Myocyte (in vitro differentiated cells): ENCODE results near the gene CD72. TPM values are rescaled to one million over a fixed set of nuclear protein-coding genes. Genes with fewer than 3 reads are reported as not detected.
"Not testable (repeated sequence)": the region's sequence is repeated elsewhere in the genome, so short reads cannot be mapped to it uniquely, and the experiment has no call there.

Source experiments
- DNase-seq: peaks from one replicate; pipeline ENCODE4 v3.0.0-alpha.2; 2012; ENCODE audit warnings: low read depth
- total RNA-seq: library from RNA; depleted of rRNA; stranded (reverse); fragments of >200 nt; gene quantifications from 2 replicates; pipeline ENCODE4 v1.2.3, GENCODE V29; 2014

The CD72 gene
- total RNA-seq, 1 donor from 2014 or later: 2.2 TPM

DNA sequence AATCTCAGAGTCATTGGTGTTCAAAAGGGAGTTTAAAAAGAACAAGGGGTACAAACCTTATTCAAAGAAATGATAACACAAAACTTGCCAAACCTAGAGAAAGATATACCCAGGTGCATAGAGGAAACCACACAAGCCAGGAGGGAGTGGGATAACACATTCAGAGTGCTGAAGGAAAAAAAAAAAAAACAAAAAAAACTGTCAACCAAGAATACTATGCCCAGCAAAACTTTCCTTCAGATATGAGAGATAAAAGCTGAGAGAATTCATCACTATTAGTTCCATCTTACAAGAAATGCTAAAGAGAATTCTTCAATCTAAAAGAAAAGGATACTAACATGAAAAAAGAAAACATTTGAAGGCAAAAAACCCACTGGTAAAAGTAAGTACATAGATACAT lies 24.6 kb downstream of the CD72 start:
- no peak for DNase-seq

DNA sequence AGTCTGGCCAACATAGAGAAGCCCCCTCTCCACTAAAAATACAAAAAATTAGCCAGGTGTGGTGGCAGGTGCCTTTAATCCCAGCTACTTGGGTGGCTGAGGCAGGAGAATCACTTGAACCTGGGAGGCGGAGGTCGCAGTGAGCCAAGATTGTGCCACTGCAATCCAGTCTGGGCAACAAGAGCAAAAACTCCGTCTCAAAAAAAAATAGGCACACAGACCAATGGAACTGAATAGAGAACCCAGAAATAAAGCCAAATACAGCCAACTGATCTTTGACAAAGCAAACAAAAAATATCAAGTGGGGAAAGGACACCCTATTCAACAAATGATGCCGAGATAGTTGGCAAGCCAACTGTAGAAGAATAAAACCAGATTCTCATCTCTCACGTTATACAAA lies 29.7 kb downstream of the CD72 start:
- DNase-seq: not testable (repeated sequence)

DNA sequence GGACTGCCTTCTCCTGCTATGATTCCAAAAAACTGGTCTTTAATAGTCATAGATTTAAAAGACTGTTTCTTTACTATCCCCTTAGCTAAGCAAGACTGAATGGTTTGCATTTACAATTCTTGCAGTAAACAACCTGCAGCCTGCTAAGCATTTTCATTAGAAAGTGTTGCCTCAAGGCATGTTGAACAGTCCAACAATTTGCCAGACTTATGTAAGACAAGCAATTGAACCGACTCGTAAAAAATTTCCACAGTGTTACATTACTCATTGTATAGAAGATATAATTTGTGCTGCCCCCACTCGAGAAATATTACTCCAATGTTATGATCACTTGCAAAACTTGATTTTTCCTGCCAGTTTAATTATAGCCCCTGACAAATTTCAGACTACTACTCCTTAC lies 33.5 kb downstream of the CD72 start:
- not testable (repeated sequence) for DNase-seq

DNA sequence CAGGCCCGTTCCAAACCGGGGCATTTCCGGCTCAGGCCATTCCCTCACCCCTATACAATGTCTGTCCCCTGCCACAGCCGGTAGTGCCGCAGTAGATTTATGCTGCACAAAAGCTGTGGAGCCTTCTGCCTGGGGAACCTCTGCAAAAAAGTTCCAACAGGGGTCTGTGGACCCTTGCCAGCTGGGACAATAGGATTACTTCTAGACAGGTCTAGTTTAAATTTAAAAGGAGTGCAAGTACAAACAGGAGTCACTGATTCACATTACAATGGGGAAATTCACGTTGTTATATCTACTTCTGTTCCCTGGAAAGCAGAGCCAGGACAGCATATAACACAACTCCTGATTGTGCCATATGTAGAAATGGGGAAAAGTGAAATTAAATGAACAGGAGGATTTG lies 34.7 kb downstream of the CD72 start:
- DNase-seq: not testable (repeated sequence)

DNA sequence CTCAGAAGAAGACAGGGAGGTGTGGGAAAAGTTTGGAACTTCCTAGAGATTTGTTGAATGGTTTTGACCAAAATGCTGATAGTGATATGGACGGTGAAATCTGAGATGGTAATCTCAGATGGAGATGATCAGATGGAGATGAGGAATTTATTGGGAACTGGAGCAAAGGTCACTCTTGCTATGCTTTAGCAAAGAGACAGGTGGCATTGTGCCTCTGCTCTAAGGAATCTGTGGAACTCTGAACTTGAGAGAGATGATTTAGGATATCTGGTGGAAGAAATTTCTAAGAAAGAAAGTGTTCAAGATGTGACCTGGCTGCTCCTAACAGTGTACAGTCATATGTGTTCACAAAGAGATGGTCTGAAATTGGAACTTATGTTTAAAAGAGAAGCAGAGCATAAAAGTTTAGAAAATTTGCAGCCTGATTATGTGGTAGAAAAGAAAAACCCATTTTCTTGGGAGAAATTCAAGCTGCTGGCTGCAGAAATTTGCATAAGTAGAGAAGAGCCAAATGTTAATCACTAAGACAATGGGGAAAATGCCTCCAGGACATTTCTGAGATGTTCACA lies 38.5 kb downstream of the CD72 start:
- not testable (repeated sequence) for DNase-seq

DNA sequence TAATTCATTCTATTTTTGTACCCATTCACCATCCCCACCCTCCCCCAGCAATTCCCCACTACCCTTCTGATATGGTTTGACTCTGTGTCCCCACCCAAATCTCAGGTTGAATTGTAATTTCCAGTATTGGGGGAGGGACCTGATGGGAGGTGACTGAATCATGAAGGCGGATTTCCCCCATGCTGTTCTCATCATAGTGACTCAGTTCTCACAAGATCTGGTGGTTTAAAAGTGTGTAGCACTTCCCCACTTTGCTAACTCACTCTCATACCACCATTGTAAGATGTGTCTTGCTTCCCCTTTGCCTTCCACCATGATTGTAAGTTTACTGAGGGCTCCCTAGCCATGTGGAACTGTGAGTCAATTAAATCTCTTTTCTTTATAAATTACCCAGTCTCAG lies 39.1 kb downstream of the CD72 start:
- DNase-seq: no peak

DNA sequence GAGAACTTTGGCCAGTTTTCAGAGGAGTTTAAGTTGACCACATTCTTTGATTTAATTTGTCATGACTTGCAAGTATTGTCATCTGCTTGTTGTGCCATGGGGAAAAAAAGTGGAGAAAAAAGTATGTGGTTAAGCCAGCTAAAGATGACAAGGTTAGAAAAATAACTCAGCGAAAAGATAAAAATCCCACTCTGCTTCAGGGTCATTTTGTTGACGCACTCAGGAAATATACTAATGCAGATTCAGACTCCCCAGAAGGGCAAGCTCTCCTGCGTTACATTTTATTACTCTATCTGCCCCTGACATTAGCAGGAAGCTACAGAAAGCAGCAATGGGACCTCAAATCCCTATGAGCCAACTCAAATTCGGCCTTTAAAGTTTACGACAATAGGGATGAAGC lies 40.7 kb downstream of the CD72 start:
- DNase-seq: no peak

DNA sequence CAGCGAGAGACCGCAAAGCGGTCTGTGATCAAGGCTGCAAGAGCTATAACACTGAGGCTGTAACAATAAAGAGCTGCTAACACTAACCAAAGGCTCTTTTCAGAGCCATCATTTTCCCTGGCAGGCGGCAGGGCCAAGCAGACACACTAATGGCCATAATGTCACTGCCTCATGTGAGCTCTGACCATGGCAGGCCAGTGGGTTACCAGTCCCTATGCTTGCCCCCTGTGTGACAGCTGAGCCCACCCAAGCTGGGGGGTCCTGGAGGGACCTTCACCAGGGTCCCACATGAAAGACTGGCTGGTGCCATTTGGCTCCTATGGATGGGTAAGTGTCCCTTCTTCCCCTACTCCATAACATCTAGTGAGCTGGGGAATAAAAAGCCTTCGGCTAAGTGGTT lies 42.7 kb downstream of the CD72 start:
- DNase-seq: no peak

DNA sequence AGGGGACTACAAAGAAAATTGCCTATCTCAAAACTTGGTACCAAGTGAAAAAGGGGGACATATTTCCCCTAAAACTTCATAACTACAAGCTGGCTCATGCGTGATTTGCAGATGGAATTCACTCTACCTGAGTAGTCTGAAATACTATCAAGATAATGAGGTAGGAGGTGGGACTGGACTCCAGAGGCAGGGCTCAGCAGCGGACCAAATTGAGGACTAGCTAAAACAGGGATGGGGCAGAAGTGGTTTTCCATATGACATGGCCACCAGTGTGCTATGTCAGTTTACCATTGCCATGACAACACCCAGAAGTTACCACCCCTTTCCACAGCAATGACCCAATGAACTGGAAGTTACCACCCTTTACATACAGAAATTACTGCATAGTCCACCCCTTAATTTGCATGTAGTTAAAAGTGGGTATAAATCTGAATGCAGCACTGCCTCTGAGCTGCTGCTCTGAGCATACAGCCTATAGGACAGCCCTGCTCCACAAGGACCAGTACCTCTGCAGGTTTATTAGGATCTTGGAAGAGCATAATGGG lies 43.6 kb downstream of the CD72 start:
- no peak for DNase-seq

DNA sequence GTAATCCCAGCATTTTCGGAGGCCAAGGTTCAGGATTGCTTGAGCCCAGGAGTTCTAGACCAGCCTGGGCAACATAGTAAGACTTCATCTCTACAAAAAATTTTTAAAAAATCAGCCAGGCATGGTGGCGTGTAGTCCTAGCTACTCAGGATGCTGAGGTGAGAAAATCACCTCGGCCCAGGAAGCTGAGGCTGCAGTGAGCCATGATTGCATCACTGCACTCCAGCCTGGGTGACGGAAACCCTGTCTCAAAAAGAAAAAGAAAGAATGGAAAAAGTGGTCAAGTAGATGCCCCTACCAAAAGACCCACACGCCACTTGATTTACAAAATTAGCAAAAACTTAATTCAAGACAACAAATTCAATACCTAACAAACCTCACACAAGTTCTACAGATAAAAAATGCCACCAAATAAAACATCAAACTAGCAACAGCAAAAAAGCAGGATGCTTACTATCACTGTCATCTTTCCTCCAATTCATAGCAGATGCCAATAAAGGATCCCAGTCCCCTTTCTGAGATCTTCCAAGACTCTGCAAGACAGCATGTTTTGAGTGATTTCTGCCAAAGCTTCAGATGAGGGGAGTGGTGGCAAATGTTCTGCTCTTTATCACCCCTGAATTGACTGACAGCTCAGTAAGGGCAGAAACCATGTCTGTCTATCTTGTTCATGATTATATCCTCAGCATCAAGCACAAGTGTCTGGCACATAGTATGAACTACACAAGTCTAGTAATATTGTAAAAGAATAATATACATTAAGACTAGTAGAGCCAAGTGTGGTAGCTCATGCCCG lies 47.3 kb downstream of the CD72 start:
- DNase-seq: no peak

DNA sequence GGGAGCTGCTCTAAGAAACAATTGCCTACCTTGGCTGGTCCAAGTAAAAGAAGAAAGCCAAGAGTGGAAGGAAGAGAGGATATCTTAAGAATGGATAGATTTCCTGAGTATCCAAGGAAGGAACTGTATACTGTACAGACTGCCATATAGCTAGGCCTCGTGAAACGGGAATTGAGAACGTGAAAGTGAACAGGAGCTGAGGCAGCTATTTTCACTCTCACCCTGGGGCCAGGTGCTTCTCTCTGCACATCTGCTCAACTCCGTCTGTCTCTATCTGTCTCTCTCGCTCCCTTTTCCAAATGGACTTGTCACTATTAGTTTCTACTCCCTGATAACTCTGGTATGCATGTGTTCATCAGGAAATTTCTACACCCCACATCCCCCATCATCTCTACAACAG lies 49.0 kb downstream of the CD72 start:
- no peak for DNase-seq

DNA sequence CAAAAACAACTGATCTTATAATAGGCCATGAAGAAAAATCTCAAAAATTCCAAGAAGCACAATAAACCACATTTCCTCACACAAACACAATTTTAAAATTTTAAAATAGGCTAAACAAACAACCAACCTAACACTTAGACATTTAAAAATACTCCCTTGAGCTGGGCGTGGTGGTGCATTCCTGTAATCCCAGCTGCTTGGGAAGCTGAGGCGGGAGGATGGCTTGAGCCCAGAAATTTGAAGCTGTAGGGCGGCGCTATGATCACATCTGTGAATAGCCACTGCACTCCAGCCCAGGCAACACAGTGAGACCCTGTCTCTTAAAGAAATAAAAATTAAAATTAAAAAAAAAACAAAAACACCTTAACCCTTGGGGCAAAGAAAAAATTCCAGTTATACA lies 50.0 kb downstream of the CD72 start:
- peak; percentile 89 for DNase-seq

DNA sequence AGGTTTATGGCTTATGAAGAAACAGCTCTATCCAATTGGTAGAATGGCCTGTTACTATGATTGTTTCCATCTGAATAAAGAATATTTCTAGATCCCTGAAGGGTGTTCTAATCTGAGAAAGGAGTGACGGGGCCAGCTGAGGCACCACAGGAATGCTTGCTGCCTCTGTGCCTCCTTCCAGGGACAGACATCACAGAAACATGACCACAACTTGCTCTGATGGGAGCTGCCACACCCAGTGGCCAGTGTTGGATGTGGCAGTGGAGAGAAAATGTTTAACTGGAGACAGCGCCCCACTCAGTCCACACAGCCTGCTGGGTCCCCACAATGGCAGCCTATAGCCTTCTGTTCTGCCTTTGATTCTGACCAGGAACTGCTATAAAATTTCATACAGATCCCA lies 51.8 kb downstream of the CD72 start:
- DNase-seq: peak; percentile 98

DNA sequence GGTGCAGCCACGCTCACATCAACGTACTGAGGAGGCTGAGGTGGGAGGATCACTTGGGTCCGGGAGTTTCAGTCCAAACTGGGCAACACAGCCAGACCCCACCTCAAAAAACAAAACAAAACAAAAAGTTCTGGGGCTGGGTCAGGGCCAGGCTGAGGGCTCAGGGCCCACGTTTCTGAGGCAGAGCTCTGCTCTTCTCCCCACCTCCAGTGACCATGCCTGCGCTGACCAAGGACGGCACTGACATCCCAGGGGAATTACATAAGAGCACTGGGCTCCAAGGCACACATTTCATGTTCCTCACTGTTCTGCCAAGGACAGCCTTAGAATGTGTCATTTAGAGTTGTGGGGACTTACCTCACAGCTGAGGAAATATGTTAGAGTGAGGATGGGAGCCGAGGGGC lies 53.6 kb downstream of the CD72 start:
- DNase-seq: peak; percentile 65

DNA sequence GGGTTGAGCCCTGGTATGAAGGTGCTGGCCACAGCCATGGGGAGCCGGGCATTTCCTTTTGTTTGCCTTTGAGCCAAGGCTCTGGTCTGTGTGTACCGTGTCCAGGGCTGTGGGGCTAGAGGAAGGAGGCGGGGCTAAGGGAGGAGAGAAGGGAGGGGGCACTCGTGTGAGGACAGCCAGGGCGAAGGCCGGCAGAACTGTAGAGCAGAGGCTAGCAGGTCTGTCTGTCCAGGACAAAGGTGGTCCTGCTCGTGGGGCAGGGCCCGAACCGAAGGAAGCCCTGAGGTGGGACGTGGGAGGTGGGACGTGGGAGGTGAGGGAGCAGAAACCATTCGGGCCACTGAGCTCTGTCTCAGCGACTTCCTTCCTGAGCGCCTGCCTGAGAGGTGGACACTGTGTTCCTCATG lies 54.4 kb downstream of the CD72 start:
- no peak for DNase-seq

DNA sequence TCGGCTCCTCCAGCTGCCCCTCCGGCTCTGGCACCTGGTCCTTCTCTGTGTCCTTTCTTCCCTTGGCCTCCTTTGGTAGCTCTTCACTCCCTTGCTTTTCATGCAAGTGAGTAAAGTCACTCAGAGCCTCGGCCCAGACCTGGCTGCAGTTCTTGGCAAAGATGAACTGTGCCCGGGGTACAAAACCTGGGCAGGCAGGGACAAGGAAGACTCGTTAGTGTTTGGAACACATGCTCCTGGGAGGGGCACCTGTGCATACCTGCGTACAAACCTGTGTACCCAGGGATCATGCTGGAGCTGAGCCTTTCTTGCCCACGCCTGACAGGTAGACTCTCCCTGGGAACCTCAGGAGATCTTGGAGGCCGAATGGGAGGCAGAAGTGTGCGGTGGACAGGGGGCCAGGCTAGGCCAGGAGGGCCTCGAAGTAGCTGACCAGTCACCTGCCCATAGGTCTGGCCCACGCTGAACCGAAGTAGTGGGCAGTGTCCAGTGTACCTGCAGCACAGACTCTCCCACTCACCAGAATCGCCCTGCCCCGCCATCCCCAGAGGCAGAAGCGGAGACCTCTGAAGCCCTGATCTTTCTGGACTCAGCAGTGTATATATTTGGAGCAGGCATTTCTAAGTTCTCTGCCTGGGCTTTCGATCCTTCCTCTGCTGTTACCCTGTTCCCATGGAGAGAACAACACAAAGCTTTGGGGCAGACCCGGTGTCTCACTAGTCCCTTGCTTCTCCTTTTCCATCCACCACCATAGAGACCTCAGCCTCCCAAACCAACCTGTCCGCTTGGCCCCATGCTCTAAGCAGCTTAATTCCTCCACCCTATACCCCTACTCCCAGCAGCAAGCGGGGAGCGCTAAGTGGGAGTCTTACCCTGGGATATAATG lies 55.1 kb downstream of the CD72 start:
- DNase-seq: no peak

DNA sequence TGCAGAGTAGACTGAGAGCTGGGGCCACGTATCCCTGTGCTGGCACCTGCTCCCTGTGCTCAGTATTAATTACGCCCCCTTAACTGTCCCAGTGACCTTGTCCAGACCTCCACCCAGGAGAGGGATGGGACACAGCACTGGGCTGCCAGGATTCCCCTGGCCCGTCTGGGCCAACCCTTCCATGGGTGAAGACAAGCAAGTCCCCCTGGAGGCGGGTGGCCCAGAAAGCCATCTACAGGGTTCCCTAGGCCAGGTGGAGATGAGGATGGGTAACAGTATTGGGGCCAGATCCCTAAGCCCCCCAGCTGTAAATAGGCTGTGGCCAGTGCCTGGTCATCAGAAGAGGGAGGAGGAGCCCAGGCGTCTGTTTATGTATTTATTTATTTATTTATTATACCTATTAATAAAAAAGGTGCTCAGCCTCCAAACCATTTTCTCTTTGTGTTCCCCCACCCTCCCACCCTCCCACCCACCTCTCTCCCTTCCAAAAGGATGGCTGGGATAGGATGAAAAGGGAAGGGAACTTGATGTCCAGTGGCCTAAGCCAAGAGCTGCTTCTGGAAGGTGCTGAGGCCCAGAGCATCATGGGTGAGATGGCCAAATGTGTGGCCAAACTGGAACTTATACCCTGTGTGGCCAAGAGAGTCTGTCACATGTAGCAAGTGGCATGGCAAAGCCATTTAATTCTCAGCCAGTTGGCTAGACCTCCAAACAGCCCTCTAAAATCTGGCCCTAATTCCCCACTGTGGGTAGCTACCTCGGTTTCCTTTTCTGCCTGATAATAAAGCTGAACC lies 56.5 kb downstream of the CD72 start:
- no peak for DNase-seq

DNA sequence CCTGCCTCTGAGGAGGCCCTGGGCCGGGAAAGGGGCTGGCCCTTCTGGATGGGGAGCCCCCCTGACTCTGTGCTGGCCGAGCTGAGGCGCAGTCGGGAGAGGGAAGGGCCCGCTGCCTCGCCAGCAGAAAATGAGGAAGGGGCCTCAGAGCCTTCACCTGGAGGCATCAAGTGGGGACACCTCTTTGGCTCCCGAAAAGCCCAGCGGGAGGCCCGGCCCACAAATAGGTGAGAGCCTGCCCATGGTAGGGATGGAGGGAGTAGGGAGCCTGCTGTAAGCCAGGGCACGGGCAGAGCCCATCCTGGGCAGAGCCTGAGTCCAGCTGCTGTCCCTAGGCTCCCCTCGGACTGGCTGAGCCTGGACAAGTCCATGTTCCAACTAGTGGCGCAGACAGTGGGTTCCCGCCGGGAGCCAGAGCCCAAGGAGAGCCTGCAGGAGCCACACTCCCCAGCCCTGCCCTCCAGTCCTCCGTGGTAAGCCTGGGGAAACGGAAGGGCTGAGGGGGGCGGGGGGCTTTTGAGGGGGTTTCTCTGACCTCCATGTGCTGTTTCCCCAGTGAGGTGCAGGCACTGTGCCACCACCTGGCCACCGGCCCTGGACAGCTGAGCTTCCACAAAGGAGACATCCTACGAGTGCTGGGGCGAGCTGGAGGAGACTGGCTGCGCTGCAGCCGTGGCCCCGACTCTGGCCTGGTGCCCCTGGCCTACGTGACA lies 57.4 kb downstream of the CD72 start:
- no peak for DNase-seq
